UCSD-AML1 (cell line): ENCODE data around the gene RASSF10.

Experiments used
- DNase-seq: peaks from one replicate; lab custom pipeline; 2025; ENCODE audit not compliant: unreplicated experiment; lab: John Stamatoyannopoulos, UW

RASSF10 gene

GRCh38 chr11:13008625-13009475 is at the start of gene RASSF10:
RASSF10 (plus strand) TSS chr11:13009316; CDS start chr11:13009577, 261 bp downstream.
- DNase-seq, result no peak

- DNase-seq, result no peak
These were observed 47.5 kb upstream of the RASSF10 start for GRCh38 chr11:12961615-12962014.

- DNase-seq, result no peak
These were observed 46.8 kb upstream of the RASSF10 start for GRCh38 chr11:12962306-12962705.

GRCh38 chr11:12963051-12963450 is 46.1 kb upstream of the RASSF10 start:
- no peak for DNase-seq

- DNase-seq, result peak; percentile 60
These were observed 45.2 kb upstream of the RASSF10 start for GRCh38 chr11:12963792-12964536.

GRCh38 chr11:12964650-12965049 is 44.5 kb upstream of the RASSF10 start:
- DNase-seq, result no peak

- DNase-seq, result no peak
These were observed 43.1 kb upstream of the RASSF10 start for GRCh38 chr11:12966002-12966401.

- no peak for DNase-seq
These were observed 41.0 kb upstream of the RASSF10 start for GRCh38 chr11:12968101-12968500.

- DNase-seq, result no peak
These were observed 40.3 kb upstream of the RASSF10 start for GRCh38 chr11:12968826-12969225.

GRCh38 chr11:12971955-12972354 is 37.2 kb upstream of the RASSF10 start:
- no peak for DNase-seq

GRCh38 chr11:12973528-12974181 is 35.5 kb upstream of the RASSF10 start:
- no peak for DNase-seq

- no peak for DNase-seq
These were observed 33.9 kb upstream of the RASSF10 start for GRCh38 chr11:12975195-12975594.

- no peak for DNase-seq
These were observed 29.0 kb upstream of the RASSF10 start for GRCh38 chr11:12979928-12980689.

GRCh38 chr11:12981676-12982522 is 27.2 kb upstream of the RASSF10 start:
- no peak for DNase-seq

GRCh38 chr11:12983336-12983735 is 25.8 kb upstream of the RASSF10 start:
- DNase-seq, result no peak

- no peak for DNase-seq
These were observed 22.8 kb upstream of the RASSF10 start for GRCh38 chr11:12986194-12986898.

- DNase-seq, result no peak
These were observed 19.5 kb upstream of the RASSF10 start for GRCh38 chr11:12989428-12990161.

GRCh38 chr11:12990162-12990480 is 19.0 kb upstream of the RASSF10 start:
- DNase-seq, result no peak

GRCh38 chr11:12991426-12991825 is 17.7 kb upstream of the RASSF10 start:
- no peak for DNase-seq
